Measurements from ENCODE around the gene ANO4.

GRCh38 chr12:100799770-100800169, 5.2 kb downstream of the ANO4 start:
- TF ChIP-seq POLR2AphosphoS5 (IDR thresholded peaks at IDR 0.05) (no peak), POLR2A (IDR thresholded peaks at IDR 0.05) (no peak)

All from prostate gland (tissue), 1 donor.